Spinal cord (tissue), 10 donors: ENCODE data around the gene EVPLL. TPM values are rescaled to one million over a fixed set of nuclear protein-coding genes. Genes with fewer than 3 reads are reported as not detected.
"Not testable (repeated sequence)": the region's sequence is repeated elsewhere in the genome, so short reads cannot be mapped to it uniquely, and the experiment has no call there.

Source experiments
- DNase-seq, 6 donors: peaks; one replicate each; pipeline versions ENCODE4 v3.0.0 to v3.0.0-alpha.2; 2013 to 2015; ENCODE audit warnings: low spot score in 6 of 6, low read depth in 4 of 6
- H3K27ac ChIP-seq: one replicate; pipeline ENCODE4 v1.5.1; 2013; ENCODE audit warnings: low read depth, low read length, control low read depth
- H3K27me3 ChIP-seq: one replicate; pipeline ENCODE4 v1.6.1; 2013; ENCODE audit warnings: low read length; ENCODE audit not compliant: control insufficient read depth, insufficient read depth
- H3K36me3 ChIP-seq: one replicate; pipeline ENCODE4 v1.6.1; 2013; ENCODE audit warnings: low read length; ENCODE audit not compliant: control insufficient read depth, insufficient read depth
- H3K4me1 ChIP-seq: one replicate; pipeline ENCODE4 v1.6.1; 2013; ENCODE audit warnings: low read length; ENCODE audit not compliant: control insufficient read depth, insufficient read depth
- H3K4me3 ChIP-seq: one replicate; pipeline ENCODE4 v1.5.1; 2013; ENCODE audit warnings: low read depth, low read length, control low read depth
- H3K9me3 ChIP-seq: one replicate; pipeline ENCODE4 v1.6.1; 2013; ENCODE audit warnings: low read length; ENCODE audit not compliant: control insufficient read depth, insufficient read depth
- WGBS: methylation state at CpG from one replicate; pipeline ENCODE4 v1.1.5; 2013; ENCODE audit warnings: missing lambda C conversion rate; ENCODE audit not compliant: insufficient coverage; 5-methylcytosine and 5-hydroxymethylcytosine counted together
- polyA plus RNA-seq, 2 donors: library from polyadenylated mRNA; unstranded; fragments of 120-200 nt; gene quantifications; one replicate each; pipeline ENCODE4 v1.2.1, GENCODE V29; 2013; ENCODE audit not compliant: insufficient read length in 2 of 2
- total RNA-seq, 2 donors: library from RNA; depleted of rRNA in 1 of 2; stranded (reverse); fragments of 120-200 nt in 1 of 2; fragments of >200 nt in 1 of 2; gene quantifications; one replicate each; pipeline versions ENCODE4 v1.2.3 to v1.2.4, GENCODE V29; 2013 to 2014
- donor health status: healthy.

EVPLL gene
- total and polyA plus RNA-seq, 4 donors: 0.10 to 2.5 (median 0.70) TPM; not detected in 1

DNA sequence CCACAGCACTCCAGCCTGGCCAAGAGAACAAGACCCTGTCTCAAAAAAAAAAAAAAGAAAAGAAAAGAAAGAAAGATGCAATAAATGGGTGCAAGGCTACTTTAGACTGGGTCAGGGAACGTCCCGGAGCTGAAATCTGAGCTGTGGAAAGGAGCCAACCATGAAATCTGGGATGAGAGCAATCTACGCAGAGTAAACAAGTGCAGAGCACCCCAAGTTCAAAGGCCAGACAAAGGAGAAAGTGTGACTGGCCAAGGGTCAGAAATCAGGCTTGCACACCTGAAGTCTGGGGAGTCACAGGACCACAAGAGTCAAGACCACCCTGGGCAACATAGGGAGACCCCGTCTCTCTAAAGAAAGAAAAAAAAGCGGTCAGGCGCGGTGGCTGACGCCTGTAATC, 17.1 kb upstream of the EVPLL start:
- no peak for DNase-seq
- Histone ChIP-seq H3K9me3 (no peaks in the 10 kb centered on the region), H3K4me1 (peaks cover 20% of the 10 kb centered on the region), H3K27me3 (no peaks in the 10 kb centered on the region), H3K4me3 (no peak overlapping the region), H3K27ac (no peak overlapping the region), H3K36me3 (peaks cover 21% of the 10 kb centered on the region)
- 82% methylated on average over 3 of the region's 8 CpGs for WGBS

DNA sequence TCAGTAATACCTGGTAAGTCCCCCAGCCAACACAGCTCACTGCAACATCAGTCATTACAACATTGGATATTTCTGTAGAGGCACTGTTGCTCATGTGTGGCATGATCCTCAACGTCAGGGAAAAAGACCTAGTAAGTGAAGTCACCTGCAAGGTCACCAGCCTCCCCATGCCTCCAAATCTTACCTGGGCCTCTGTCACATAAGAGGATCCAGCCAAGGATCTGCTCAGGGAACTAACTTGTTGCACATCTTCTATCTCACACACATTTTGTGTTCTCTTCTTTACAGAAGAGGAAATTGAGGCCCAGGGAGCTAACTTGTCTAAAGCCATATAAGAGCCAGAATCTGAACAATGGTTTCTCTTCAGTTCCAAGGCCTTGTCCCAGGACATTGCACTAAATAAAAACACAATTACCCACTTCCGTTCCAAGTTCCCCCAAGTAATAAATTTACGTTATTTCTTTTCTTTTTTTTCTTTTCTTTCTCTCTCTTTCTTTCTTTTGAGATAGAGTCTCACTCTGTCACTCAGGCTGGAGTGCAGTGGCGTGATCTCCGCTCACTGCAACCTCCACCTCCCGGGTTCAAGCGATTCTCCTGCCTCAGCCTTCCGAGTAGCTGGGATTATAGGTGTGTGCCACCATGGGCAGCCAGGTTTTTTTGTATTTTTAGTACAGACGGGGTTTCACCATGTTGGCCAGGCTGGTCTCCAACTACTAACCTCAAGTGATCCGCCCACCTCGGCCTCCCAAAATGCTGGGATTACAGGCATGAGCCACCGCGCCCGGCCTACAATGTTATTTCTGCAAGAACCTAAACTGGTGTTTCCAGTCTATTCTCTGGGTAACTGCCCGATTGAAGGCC, 15.5 kb upstream of the EVPLL start:
- peaks cover 20% of the 10 kb centered on the region for H3K4me1 ChIP-seq
- H3K27ac ChIP-seq: peak overlapping the region; percentile 62
- H3K4me3 ChIP-seq: peak overlapping the region; percentile 61
- H3K9me3 ChIP-seq: no peaks in the 10 kb centered on the region
- WGBS: 45% methylated on average over 8 of the region's 15 CpGs
- no peaks in the 10 kb centered on the region for H3K27me3 ChIP-seq
- DNase-seq: no peak
- H3K36me3 ChIP-seq: peaks cover 15% of the 10 kb centered on the region

DNA sequence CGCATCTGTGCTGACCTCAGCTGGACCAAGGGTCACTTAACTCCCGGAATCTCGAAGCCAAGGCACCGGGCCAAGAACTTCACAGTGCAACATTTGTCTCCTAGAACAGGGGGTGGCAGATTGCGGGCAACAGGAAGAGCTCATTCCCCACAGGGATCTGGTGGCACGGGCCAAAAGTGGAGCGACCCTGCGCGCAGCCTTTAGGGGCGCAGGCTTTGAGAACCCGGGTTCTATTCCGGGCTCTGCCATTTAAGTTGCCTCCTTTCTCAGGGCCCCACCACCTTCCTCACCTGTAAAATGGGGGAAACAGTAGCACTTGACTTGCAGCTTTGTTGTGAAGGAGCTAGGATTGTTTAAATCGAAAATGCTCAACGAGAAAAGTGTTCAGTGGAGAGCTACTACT, 14.9 kb upstream of the EVPLL start:
- H3K27me3 ChIP-seq: no peaks in the 10 kb centered on the region
- peaks cover 20% of the 10 kb centered on the region for H3K4me1 ChIP-seq
- 2% methylated on average over 10 of the region's 14 CpGs for WGBS
- H3K4me3 ChIP-seq: peak overlapping the region; percentile 61
- H3K36me3 ChIP-seq: peaks cover 15% of the 10 kb centered on the region
- H3K27ac ChIP-seq: peak overlapping the region; percentile 62
- no peaks in the 10 kb centered on the region for H3K9me3 ChIP-seq
- peak in 5 of 6 donors; percentile 7 to 84 (median 44) for DNase-seq

DNA sequence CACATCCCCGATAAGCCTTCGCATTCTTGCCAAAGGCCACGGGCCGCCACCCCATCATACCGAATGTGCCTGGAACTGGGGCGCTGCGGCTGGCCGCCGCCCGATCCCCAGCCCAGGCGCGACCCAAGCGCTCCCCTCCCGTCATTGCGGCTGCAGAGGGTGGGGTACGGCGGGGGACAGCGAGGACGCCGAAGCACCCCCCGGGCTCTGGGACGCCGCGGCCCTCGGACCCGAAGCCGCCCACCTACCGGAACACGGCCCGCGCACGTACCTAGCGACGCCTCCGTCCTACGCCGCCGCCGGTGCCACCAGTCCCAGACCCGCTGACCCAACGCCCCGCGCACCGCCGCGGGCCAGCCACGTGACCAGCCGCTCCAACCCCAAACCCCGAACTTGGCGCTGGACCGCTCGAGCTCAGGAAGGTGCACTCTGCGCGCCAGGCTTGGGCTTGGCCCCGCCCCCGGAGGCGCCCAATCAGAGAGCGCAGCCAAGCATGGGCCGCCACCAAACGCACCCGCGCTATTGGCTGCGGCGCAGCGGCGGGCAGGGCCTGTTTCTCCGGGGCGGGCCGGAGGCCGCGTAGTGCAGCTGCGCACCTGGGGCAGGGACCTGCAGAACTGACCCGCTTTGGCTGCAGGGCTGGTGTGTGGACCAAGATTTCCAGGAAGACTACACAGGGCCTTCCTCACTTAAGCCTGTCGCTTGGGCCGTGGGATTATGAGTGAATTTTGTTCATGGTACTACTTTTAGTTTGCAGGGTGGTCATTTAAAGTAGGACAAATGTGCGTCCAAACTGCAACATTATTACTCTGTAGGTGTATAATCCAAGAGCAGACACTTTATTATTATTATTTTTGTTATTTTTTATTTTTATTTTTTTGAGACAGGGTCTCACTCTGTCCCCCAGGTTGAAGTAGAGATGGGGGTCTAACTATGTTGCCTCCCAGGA, 14.2 kb upstream of the EVPLL start, which contains the start of gene SHMT1:
SHMT1 (minus strand) TSS at position 450 of the 949 bp plus-strand sequence. CDS start 7,569 bp downstream, outside the sequence.
- peak; percentile 71 to 97 (median 87) for DNase-seq
- peak within 1 kb of the TSS; percentile 62 for H3K27ac ChIP-seq
- WGBS: under 1% methylated on average over 73 of the region's 76 CpGs
- no peaks in the 10 kb centered on the region for H3K27me3 ChIP-seq
- H3K4me1 ChIP-seq: peaks cover 20% of the 10 kb centered on the region
- H3K36me3 ChIP-seq: peaks cover 12% of the 10 kb centered on the region
- no peaks in the 10 kb centered on the region for H3K9me3 ChIP-seq
- peak within 1 kb of the TSS; percentile 61 for H3K4me3 ChIP-seq

DNA sequence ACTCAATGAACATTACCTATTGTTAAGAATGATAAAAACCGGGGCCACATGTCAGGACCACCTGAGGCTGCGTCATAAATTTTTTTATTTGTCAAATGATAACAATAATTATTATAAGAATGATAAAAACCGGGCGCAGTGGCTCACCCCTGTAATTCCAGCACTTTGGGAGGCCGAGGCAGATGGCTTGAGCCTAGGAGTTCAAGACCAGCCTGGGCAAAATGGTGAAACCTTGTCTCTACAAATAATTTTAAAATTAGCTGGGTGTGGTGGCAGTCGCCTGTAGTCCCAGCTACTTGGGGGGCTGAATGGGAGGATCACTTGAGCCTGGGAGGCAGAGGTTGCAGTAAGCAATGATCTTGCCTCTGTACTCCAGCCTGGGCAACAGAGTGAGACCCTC, 13.4 kb upstream of the EVPLL start:
- no CpG with 5 or more reads among the region's 6 CpGs for WGBS
- Histone ChIP-seq H3K4me3 (no peak overlapping the region), H3K27ac (no peak overlapping the region), H3K4me1 (peaks cover 20% of the 10 kb centered on the region), H3K36me3 (peaks cover 8% of the 10 kb centered on the region), H3K27me3 (no peaks in the 10 kb centered on the region), H3K9me3 (no peaks in the 10 kb centered on the region)
- no peak for DNase-seq

DNA sequence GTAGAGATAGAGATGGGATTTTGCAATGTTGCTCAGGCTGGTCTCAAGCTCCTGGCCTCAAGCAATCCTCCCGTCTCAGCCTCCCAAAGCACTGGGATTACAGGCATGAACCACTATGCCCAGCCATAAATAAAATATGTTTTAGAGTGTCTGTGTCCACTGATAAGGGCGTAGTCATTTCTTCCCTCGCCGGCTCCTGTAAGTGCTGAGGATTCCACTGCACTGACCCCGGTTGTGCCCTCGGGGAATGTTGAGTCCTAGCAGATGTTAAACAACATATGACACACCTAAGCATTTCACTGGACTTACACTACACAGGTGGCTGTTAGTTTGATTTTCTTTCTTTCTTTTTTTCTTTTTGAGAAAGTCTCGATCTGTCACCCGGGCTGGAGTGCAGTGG, 8.6 kb upstream of the EVPLL start:
- Histone ChIP-seq H3K4me3 (no peak overlapping the region), H3K27me3 (no peaks in the 10 kb centered on the region), H3K36me3 (no peaks in the 10 kb centered on the region), H3K27ac (no peak overlapping the region), H3K9me3 (no peaks in the 10 kb centered on the region), H3K4me1 (peaks cover 1% of the 10 kb centered on the region)
- no peak for DNase-seq
- 90% methylated on average over 2 of the region's 8 CpGs for WGBS

DNA sequence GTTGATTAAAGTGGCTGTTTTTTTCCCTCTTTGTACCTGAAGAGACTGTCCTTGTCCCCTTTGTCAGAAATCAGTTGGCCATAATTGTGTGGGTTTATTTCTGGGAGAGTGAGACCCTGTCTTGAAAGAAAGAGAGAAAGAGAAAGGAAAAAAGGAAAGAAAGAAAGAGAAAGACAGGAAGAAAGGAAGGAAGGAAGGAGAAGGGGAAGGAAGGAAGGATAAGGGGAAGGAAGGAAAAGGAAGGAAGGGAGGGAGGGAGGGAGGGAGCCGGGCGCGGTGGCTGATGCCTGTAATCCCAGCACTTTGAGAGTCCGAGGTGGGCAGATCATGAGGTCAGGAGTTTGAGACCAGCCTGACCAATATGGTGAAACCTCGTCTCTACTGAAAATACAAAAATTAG, 6.8 kb upstream of the EVPLL start:
- H3K4me1 ChIP-seq: no peaks in the 10 kb centered on the region
- H3K4me3 ChIP-seq: no peak overlapping the region
- no peaks in the 10 kb centered on the region for H3K27me3 ChIP-seq
- H3K27ac ChIP-seq: no peak overlapping the region
- DNase-seq: no peak
- no peaks in the 10 kb centered on the region for H3K36me3 ChIP-seq
- WGBS: 93% methylated on average over 2 of the region's 5 CpGs
- H3K9me3 ChIP-seq: no peaks in the 10 kb centered on the region

DNA sequence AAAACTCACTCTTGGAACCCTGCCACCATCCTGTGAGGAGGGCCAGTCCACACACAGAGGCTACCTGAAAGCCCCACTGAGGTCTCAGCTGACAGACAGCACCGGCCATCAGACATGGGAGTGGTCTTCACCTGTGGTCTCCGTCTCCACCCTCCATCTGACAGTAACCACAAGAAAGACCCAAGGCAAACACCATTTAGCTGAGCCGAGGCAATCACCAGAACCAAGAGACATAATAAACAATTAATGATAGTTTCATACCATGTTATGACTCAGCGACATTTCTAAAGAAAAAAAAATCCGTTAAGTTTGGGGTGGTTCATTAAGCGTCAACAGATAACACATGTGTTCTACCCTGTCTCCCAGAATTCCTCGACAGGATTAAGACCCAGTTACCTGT, 6.1 kb upstream of the EVPLL start:
- H3K27ac ChIP-seq: no peak overlapping the region
- H3K9me3 ChIP-seq: no peaks in the 10 kb centered on the region
- no peaks in the 10 kb centered on the region for H3K36me3 ChIP-seq
- no peak for DNase-seq
- H3K27me3 ChIP-seq: no peaks in the 10 kb centered on the region
- H3K4me1 ChIP-seq: no peaks in the 10 kb centered on the region
- no peak overlapping the region for H3K4me3 ChIP-seq
- 100% methylated on average over 1 of the region's 7 CpGs for WGBS

DNA sequence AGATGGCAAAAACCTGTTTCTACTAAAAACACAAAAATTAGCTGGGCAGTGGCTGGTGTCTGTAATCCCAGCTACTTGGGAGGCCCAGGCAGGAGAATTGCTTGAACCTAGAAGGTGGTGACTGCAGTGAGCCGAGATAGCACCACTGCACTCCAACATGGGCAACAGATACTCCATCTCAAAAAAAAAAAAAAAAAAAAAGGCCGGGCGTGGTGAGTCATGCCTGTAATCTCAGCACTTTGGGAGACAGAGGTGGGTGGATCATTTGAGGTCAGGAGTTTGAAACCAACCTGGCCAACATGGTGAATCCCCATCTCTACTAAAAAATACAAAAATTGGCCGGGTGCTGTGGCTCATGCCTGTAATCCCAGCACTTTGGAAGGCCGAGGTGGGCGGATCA, 4.4 kb upstream of the EVPLL start:
- H3K27ac ChIP-seq, H3K9me3 ChIP-seq, H3K4me1 ChIP-seq, H3K4me3 ChIP-seq, H3K36me3 ChIP-seq, H3K27me3 ChIP-seq, DNase-seq: not testable (repeated sequence)
- 100% methylated on average over 1 of the region's 6 CpGs for whole genome bisulfite sequencing
